ENCODE measurements around the gene SLC66A2.

Gene SLC66A2

DNA sequence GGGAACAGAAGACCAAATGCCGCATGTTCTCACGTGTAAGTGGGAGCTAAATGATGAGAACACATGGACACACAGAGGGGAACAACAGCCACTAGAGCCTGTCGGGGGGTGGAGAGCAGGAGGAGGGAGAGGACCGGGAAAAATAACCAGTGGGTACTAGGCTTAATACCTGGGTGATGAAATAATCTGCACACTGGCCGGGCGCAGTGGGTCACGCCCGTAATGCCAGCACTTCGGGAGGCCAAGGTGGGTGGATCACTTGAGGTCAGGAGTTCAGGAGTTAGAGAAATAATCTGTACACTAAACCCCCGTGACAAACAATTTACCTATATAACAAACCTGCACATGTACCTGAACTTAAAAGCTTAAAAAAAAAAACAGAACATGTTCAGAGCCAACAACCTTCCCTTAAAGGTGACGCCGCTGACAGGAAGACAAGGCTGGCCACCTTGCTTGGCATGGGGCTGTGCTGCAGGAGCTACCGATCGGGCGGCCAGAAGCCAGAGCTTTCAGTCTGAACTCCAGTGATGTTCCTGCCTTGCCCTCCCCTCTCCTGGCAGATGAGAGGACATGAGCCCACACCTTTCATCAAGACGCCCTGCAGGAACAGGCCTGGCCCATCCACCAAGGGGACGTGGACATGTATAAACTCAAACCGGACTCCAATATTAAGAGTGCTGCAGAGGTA is 11.2 kb downstream of the SLC66A2 start:
- Histone ChIP-seq H3K4me1 (peaks cover 19 to 27% (median 23%) of the 10 kb centered on the region in 10 experiments), H4K20me1 (peaks cover 99 to 100% (median 100%) of the 10 kb centered on the region in 11 experiments), H3K9me3 (replicated peaks in 1 of 11) (peaks cover 0 to 39% (median 12%) of the 10 kb centered on the region in 11 experiments; a peak in 9 of 22 replicates), H3K36me3 (peaks cover 83 to 99% (median 92%) of the 10 kb centered on the region in 11 experiments), H3K9ac (no peak overlapping the region), H3K4me3 (no peak overlapping the region), H3K4me2 (no peak overlapping the region), H3K27me3 (no peaks in the 10 kb centered on the region), H3K27ac (no peak overlapping the region)
- TF ChIP-seq Cebpa-rat (IDR thresholded peaks at IDR 0.05), result no peak

DNA sequence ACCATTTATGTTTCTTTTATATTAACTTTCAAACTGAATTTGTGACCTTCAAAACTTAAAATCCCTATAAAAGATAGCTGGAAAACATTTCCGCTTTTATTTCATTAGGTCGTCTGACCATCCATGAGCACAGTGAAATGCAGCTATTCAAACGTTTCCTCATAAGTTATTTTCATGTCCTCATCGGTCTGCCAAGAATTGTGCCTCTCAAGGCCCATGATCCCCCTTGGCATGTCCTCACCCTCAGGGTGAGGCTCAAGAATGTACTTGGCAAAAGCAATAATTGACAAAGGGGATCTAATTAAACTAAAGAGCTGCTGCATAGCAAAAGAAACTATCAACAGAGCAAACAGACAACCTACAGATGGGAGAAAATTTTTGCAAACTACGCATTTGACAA is 12.4 kb downstream of the SLC66A2 start:
- no peak overlapping the region for H3K9ac ChIP-seq
- H3K4me3 ChIP-seq, result no peak overlapping the region
- no peaks in the 10 kb centered on the region for H3K27me3 ChIP-seq
- H3K4me1 ChIP-seq, result peaks cover 19 to 32% (median 23%) of the 10 kb centered on the region in 10 experiments
- H3K4me2 ChIP-seq, result no peak overlapping the region
- H4K20me1 ChIP-seq, result peaks cover 97 to 100% (median 99%) of the 10 kb centered on the region in 11 experiments
- H3K9me3 ChIP-seq (replicated peaks in 1 of 11), result peaks cover 0 to 40% (median 14%) of the 10 kb centered on the region in 11 experiments; a peak in 11 of 22 replicates
- peaks cover 87 to 99% (median 91%) of the 10 kb centered on the region in 11 experiments for H3K36me3 ChIP-seq
- TF ChIP-seq Cebpa-rat (IDR thresholded peaks at IDR 0.05), result no peak
- no peak overlapping the region for H3K27ac ChIP-seq

- H3K4me3 ChIP-seq, result no peak overlapping the region
- no peak overlapping the region for H3K4me2 ChIP-seq
- no peaks in the 10 kb centered on the region for H3K27me3 ChIP-seq
- no peak for TF ChIP-seq Cebpa-rat (IDR thresholded peaks at IDR 0.05)
- peaks cover 22 to 41% (median 26%) of the 10 kb centered on the region in 10 experiments for H3K4me1 ChIP-seq
- peaks cover 1 to 49% (median 22%) of the 10 kb centered on the region in 11 experiments for H3K9me3 ChIP-seq (replicated peaks in 1 of 11)
- peaks cover 88 to 100% (median 96%) of the 10 kb centered on the region in 11 experiments for H4K20me1 ChIP-seq
- H3K36me3 ChIP-seq, result peaks cover 82 to 99% (median 92%) of the 10 kb centered on the region in 11 experiments
- no peak overlapping the region for H3K27ac ChIP-seq
- no peak overlapping the region for H3K9ac ChIP-seq
Observed at GRCh38 chr18:79938196-79938595, 13.3 kb downstream of the SLC66A2 start.

GRCh38 chr18:79937103-79937860 is 14.2 kb downstream of the SLC66A2 start:
- H3K9ac ChIP-seq, result no peak overlapping the region
- no peaks in the 10 kb centered on the region for H3K27me3 ChIP-seq
- peaks cover 82 to 99% (median 91%) of the 10 kb centered on the region in 11 experiments for H3K36me3 ChIP-seq
- H3K27ac ChIP-seq, result no peak overlapping the region
- no peak for TF ChIP-seq Cebpa-rat (IDR thresholded peaks at IDR 0.05)
- peaks cover 10 to 58% (median 32%) of the 10 kb centered on the region in 11 experiments for H3K9me3 ChIP-seq (replicated peaks in 1 of 11)
- no peak overlapping the region for H3K4me3 ChIP-seq
- H3K4me1 ChIP-seq, result peaks cover 22 to 45% (median 26%) of the 10 kb centered on the region in 10 experiments
- no peak overlapping the region for H3K4me2 ChIP-seq
- H4K20me1 ChIP-seq, result peaks cover 79 to 97% (median 87%) of the 10 kb centered on the region in 11 experiments

DNA sequence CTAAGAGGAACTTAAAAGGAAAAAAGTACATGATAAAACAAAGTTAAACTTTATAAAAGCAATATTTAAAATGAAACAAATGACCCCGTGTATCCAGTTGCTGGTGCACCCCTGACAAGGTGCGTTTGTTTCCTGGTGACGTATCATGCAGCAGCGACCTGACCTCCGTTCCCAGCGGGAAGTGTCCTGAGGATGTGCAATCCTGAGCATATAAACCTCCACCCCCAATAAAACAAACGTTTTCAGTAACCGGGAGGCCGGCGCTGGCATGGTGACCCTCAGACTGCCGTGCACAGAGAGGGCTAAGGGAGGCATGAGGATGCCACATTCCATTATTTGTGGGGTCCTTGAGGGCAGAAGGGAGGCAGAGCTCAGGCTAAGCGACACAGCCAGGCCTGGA is 14.8 kb downstream of the SLC66A2 start:
- peaks cover 17 to 64% (median 38%) of the 10 kb centered on the region in 11 experiments for H3K9me3 ChIP-seq (replicated peaks in 1 of 11)
- peaks cover 22 to 45% (median 26%) of the 10 kb centered on the region in 10 experiments for H3K4me1 ChIP-seq
- H3K4me3 ChIP-seq, result no peak overlapping the region
- TF ChIP-seq Cebpa-rat (IDR thresholded peaks at IDR 0.05), result no peak
- no peaks in the 10 kb centered on the region for H3K27me3 ChIP-seq
- H3K27ac ChIP-seq, result no peak overlapping the region
- peaks cover 78 to 99% (median 91%) of the 10 kb centered on the region in 11 experiments for H3K36me3 ChIP-seq
- H3K9ac ChIP-seq, result no peak overlapping the region
- peaks cover 73 to 91% (median 81%) of the 10 kb centered on the region in 11 experiments for H4K20me1 ChIP-seq
- H3K4me2 ChIP-seq, result peak overlapping the region in 2 of 11 experiments; percentile 76 to 85; a peak in 2 of 22 replicates

GRCh38 chr18:79935925-79936324 is 15.5 kb downstream of the SLC66A2 start:
- peaks cover 65 to 86% (median 74%) of the 10 kb centered on the region in 11 experiments for H4K20me1 ChIP-seq
- TF ChIP-seq Cebpa-rat (IDR thresholded peaks at IDR 0.05), result no peak
- H3K4me3 ChIP-seq, result no peak overlapping the region
- H3K4me2 ChIP-seq, result peak overlapping the region in 7 of 11 experiments; percentile 2 to 87 (median 57); a peak in 11 of 22 replicates
- peaks cover 24 to 71% (median 45%) of the 10 kb centered on the region in 11 experiments for H3K9me3 ChIP-seq (replicated peaks in 1 of 11)
- H3K27me3 ChIP-seq, result no peaks in the 10 kb centered on the region
- no peak overlapping the region for H3K9ac ChIP-seq
- peaks cover 78 to 99% (median 91%) of the 10 kb centered on the region in 11 experiments for H3K36me3 ChIP-seq
- H3K27ac ChIP-seq, result peak overlapping the region in 1 of 11 experiments; percentile 33; a peak in 1 of 22 replicates
- H3K4me1 ChIP-seq, result peaks cover 22 to 45% (median 28%) of the 10 kb centered on the region in 10 experiments

DNA sequence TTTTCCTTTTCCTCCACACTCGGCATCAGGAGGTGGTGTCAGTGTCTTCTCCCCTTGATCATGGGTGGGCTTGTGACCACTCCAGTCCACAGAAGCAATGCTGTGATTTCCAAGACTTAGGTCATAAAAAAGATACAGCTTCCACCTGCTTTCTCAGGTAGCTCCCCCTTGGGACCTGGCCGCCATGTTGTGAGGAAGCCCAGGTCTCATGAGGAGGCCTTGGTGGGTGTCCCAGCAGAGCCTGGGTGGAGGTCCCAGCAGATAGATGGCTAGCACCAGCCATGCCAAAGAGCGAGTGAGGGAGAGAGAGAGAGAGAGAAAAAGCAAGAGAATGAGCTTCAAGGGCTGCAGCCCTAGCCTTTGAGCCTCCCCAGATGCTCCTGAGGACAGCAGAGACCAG is 16.0 kb downstream of the SLC66A2 start:
- Histone ChIP-seq H3K27ac (peak overlapping the region in 1 of 11 experiments; percentile 33; a peak in 2 of 22 replicates), H3K4me2 (peak overlapping the region in 9 of 11 experiments; percentile 2 to 87 (median 57); a peak in 14 of 22 replicates), H3K4me1 (peaks cover 22 to 45% (median 28%) of the 10 kb centered on the region in 10 experiments), H3K9ac (peak overlapping the region in 2 of 11 experiments; percentile 35 to 46; a peak in 1 of 22 replicates), H3K9me3 (replicated peaks in 1 of 11) (peaks cover 28 to 71% (median 49%) of the 10 kb centered on the region in 11 experiments), H3K4me3 (no peak overlapping the region), H3K27me3 (no peaks in the 10 kb centered on the region), H4K20me1 (peaks cover 61 to 82% (median 70%) of the 10 kb centered on the region in 11 experiments), H3K36me3 (peaks cover 77 to 99% (median 91%) of the 10 kb centered on the region in 11 experiments)
- TF ChIP-seq Cebpa-rat (IDR thresholded peaks at IDR 0.05), result no peak

DNA sequence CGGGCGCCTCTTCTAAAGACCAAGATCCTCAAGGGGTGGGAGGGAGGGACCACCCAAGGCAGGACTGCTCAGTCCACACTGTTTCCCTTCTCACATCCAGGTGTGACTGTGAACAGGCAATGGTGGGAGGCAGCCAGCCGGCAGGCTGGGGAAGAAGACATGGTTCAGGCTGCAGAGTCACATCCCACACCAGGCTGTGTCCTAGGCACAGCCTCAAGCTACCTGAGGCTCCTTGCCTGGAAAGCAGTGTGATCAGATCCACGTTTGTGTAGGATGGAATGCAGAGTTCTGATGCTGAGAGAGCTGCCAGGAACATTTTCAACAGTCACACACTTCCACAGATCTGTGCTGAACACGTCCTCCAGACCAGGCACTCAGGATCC is 16.4 kb downstream of the SLC66A2 start:
- Histone ChIP-seq H3K9me3 (replicated peaks in 1 of 11) (peaks cover 32 to 71% (median 53%) of the 10 kb centered on the region in 11 experiments), H3K36me3 (peaks cover 77 to 99% (median 91%) of the 10 kb centered on the region in 11 experiments), H4K20me1 (peaks cover 57 to 78% (median 66%) of the 10 kb centered on the region in 11 experiments), H3K4me2 (peak overlapping the region in 9 of 11 experiments; percentile 2 to 87 (median 76); a peak in 13 of 22 replicates), H3K27ac (peak overlapping the region in 1 of 11 experiments; percentile 33; a peak in 3 of 22 replicates), H3K9ac (peak overlapping the region in 2 of 11 experiments; percentile 35 to 46; a peak in 3 of 22 replicates), H3K4me1 (peaks cover 22 to 45% (median 28%) of the 10 kb centered on the region in 10 experiments), H3K4me3 (no peak overlapping the region), H3K27me3 (no peaks in the 10 kb centered on the region)
- TF ChIP-seq Cebpa-rat (IDR thresholded peaks at IDR 0.05), result no peak

Data from BLaER1 treated with 17β-estradiol and CSF1 and Interleukin-3, amounts not matched to agents 10 nM and 100 nM (cell line).